ENCODE results near the gene ENC1. TPM values are rescaled to one million over a fixed set of nuclear protein-coding genes. Genes with fewer than 3 reads are reported as not detected.
A peak's percentile ranks its signal among the peaks of the same experiment; 100 is the strongest.

Gene ENC1
- total and polyA plus RNA-seq, 2 experiments from 2014 or later, result 14.6 to 15.3 TPM

- in situ Hi-C loops (cut with MboI), result no loop called here
- Histone ChIP-seq H3F3A (ENCODE audit: insufficient read depth) (no peaks in the 10 kb centered on the region), H3K9ac (no peak overlapping the region), H3K9me2 (ENCODE audit: insufficient read depth) (no peaks in the 10 kb centered on the region), H3K9me3 (ENCODE audit: low read depth) (no peaks in the 10 kb centered on the region), H4K20me1 (ENCODE audit: insufficient read depth) (no peaks in the 10 kb centered on the region), H3K4me3 (no peak overlapping the region), H3K36me3 (ENCODE audit: low read depth) (no peaks in the 10 kb centered on the region), H3K4me2 (ENCODE audit: unreplicated experiment) (no peak overlapping the region), H3K79me2 (ENCODE audit: insufficient read depth) (no peaks in the 10 kb centered on the region), H3K4me1 (ENCODE audit: insufficient read depth) (peaks cover 8% of the 10 kb centered on the region), H3K27me3 (replicated peaks; ENCODE audit: insufficient read depth) (no peaks in the 10 kb centered on the region), H2AFZ (no peak overlapping the region), H3K27ac (no peak overlapping the region)
- DNase-seq, result peak; percentile 6
- no peak for TF ChIP-seq EZH2phosphoT487 (IDR thresholded peaks at IDR 0.05; ENCODE audit: insufficient read depth, low read depth)
- TF ChIP-seq EZH2 (IDR thresholded peaks at IDR 0.05; ENCODE audit: insufficient read depth, poor library complexity, severe bottlenecking), result no peak
- 86 to 89% methylated on average over 4 of the region's 4 CpGs for WGBS, 2 experiments (ENCODE audit: low coverage in 1 of 2, low lambda C conversion rate in 2 of 2, missing lambda C conversion rate in 2 of 2)
These were observed 45.2 kb downstream of the ENC1 start for GRCh38 chr5:74595143-74595925.

GRCh38 chr5:74594137-74595040 lies 46.1 kb downstream of the ENC1 start:
- H3K9me3 ChIP-seq (ENCODE audit: low read depth), result no peaks in the 10 kb centered on the region
- no peak for TF ChIP-seq EZH2 (IDR thresholded peaks at IDR 0.05; ENCODE audit: insufficient read depth, poor library complexity, severe bottlenecking)
- no peak for TF ChIP-seq EZH2phosphoT487 (IDR thresholded peaks at IDR 0.05; ENCODE audit: insufficient read depth, low read depth)
- 86 to 88% methylated on average over 6 of the region's 6 CpGs for WGBS, 2 experiments (ENCODE audit: low coverage in 1 of 2, low lambda C conversion rate in 2 of 2, missing lambda C conversion rate in 2 of 2)
- no peaks in the 10 kb centered on the region for H3K36me3 ChIP-seq (ENCODE audit: low read depth)
- no peak overlapping the region for H3K4me3 ChIP-seq
- no peak for DNase-seq
- no peak overlapping the region for H3K27ac ChIP-seq
- H3K79me2 ChIP-seq (ENCODE audit: insufficient read depth), result no peaks in the 10 kb centered on the region
- in situ Hi-C loops (cut with MboI), result no loop called here
- no peak overlapping the region for H3K4me2 ChIP-seq (ENCODE audit: unreplicated experiment)
- no peak overlapping the region for H3K9ac ChIP-seq
- H3K4me1 ChIP-seq (ENCODE audit: insufficient read depth), result peaks cover 8% of the 10 kb centered on the region
- H2AFZ ChIP-seq, result no peak overlapping the region
- H3F3A ChIP-seq (ENCODE audit: insufficient read depth), result no peaks in the 10 kb centered on the region
- H4K20me1 ChIP-seq (ENCODE audit: insufficient read depth), result no peaks in the 10 kb centered on the region
- H3K9me2 ChIP-seq (ENCODE audit: insufficient read depth), result no peaks in the 10 kb centered on the region
- no peaks in the 10 kb centered on the region for H3K27me3 ChIP-seq (replicated peaks; ENCODE audit: insufficient read depth)

GRCh38 chr5:74589204-74590056 lies 51.1 kb downstream of the ENC1 start:
- WGBS, 2 experiments (ENCODE audit: low coverage in 1 of 2, low lambda C conversion rate in 2 of 2, missing lambda C conversion rate in 2 of 2), result 82 to 89% methylated on average over 6 of the region's 6 CpGs
- no peak for DNase-seq
- no peaks in the 10 kb centered on the region for H3K27me3 ChIP-seq (replicated peaks; ENCODE audit: insufficient read depth)
- no peak overlapping the region for H2AFZ ChIP-seq
- H3K4me3 ChIP-seq, result no peak overlapping the region
- no peak overlapping the region for H3K9ac ChIP-seq
- H4K20me1 ChIP-seq (ENCODE audit: insufficient read depth), result no peaks in the 10 kb centered on the region
- no peaks in the 10 kb centered on the region for H3K9me2 ChIP-seq (ENCODE audit: insufficient read depth)
- H3K9me3 ChIP-seq (ENCODE audit: low read depth), result no peaks in the 10 kb centered on the region
- H3K4me2 ChIP-seq (ENCODE audit: unreplicated experiment), result no peak overlapping the region
- H3K27ac ChIP-seq, result no peak overlapping the region
- H3K79me2 ChIP-seq (ENCODE audit: insufficient read depth), result no peaks in the 10 kb centered on the region
- in situ Hi-C loops (cut with MboI), result no loop called here
- TF ChIP-seq EZH2phosphoT487 (IDR thresholded peaks at IDR 0.05; ENCODE audit: insufficient read depth, low read depth), result no peak
- TF ChIP-seq EZH2 (IDR thresholded peaks at IDR 0.05; ENCODE audit: insufficient read depth, poor library complexity, severe bottlenecking), result no peak
- no peaks in the 10 kb centered on the region for H3K36me3 ChIP-seq (ENCODE audit: low read depth)
- no peaks in the 10 kb centered on the region for H3F3A ChIP-seq (ENCODE audit: insufficient read depth)
- H3K4me1 ChIP-seq (ENCODE audit: insufficient read depth), result no peaks in the 10 kb centered on the region

- Histone ChIP-seq H3K79me2 (ENCODE audit: insufficient read depth) (no peaks in the 10 kb centered on the region), H3K9me3 (ENCODE audit: low read depth) (no peaks in the 10 kb centered on the region), H3K9me2 (ENCODE audit: insufficient read depth) (no peaks in the 10 kb centered on the region), H3K4me3 (no peak overlapping the region), H3K4me2 (ENCODE audit: unreplicated experiment) (no peak overlapping the region), H3F3A (ENCODE audit: insufficient read depth) (no peaks in the 10 kb centered on the region), H3K27me3 (replicated peaks; ENCODE audit: insufficient read depth) (no peaks in the 10 kb centered on the region), H3K27ac (no peak overlapping the region), H3K9ac (no peak overlapping the region), H4K20me1 (ENCODE audit: insufficient read depth) (no peaks in the 10 kb centered on the region), H3K36me3 (ENCODE audit: low read depth) (no peaks in the 10 kb centered on the region), H2AFZ (no peak overlapping the region), H3K4me1 (ENCODE audit: insufficient read depth) (no peaks in the 10 kb centered on the region)
- in situ Hi-C loops (cut with MboI), result no loop called here
- TF ChIP-seq EZH2 (IDR thresholded peaks at IDR 0.05; ENCODE audit: insufficient read depth, poor library complexity, severe bottlenecking) (no peak), EZH2phosphoT487 (IDR thresholded peaks at IDR 0.05; ENCODE audit: insufficient read depth, low read depth) (no peak)
- no peak for DNase-seq
- whole genome bisulfite sequencing, 2 experiments (ENCODE audit: low coverage in 1 of 2, low lambda C conversion rate in 2 of 2, missing lambda C conversion rate in 2 of 2), result 98 to 100% methylated on average over 3 of the region's 3 CpGs
These were observed 52.1 kb downstream of the ENC1 start for GRCh38 chr5:74588415-74588814.
